ENCODE results near the gene TAGLN.
"Not testable (repeated sequence)": the region's sequence is repeated elsewhere in the genome, so short reads cannot be mapped to it uniquely, and the experiment has no call there.

TAGLN gene

GRCh38 chr11:117195258-117195657, 3.9 kb upstream of the TAGLN start:
- DNase-seq (ENCODE audit: extremely low read depth in 1 of 2, low read depth in 1 of 2), result no peak

GRCh38 chr11:117195761-117196160, 3.4 kb upstream of the TAGLN start:
- no peak for DNase-seq (ENCODE audit: extremely low read depth in 1 of 2, low read depth in 1 of 2)

DNA sequence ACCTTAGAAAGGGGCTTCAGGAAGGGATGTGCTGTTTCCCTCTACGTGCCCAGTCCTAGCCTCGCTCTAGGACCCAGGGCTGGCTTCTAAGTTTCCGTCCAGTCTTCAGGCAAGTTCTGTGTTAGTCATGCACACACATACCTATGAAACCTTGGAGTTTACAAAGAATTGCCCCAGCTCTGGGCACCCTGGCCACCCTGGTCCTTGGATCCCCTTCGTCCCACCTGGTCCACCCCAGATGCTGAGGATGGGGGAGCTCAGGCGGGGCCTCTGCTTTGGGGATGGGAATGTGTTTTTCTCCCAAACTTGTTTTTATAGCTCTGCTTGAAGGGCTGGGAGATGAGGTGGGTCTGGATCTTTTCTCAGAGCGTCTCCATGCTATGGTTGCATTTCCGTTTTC, 2.2 kb upstream of the TAGLN start:
- DNase-seq (ENCODE audit: extremely low read depth in 1 of 2, low read depth in 1 of 2), result no peak

DNA sequence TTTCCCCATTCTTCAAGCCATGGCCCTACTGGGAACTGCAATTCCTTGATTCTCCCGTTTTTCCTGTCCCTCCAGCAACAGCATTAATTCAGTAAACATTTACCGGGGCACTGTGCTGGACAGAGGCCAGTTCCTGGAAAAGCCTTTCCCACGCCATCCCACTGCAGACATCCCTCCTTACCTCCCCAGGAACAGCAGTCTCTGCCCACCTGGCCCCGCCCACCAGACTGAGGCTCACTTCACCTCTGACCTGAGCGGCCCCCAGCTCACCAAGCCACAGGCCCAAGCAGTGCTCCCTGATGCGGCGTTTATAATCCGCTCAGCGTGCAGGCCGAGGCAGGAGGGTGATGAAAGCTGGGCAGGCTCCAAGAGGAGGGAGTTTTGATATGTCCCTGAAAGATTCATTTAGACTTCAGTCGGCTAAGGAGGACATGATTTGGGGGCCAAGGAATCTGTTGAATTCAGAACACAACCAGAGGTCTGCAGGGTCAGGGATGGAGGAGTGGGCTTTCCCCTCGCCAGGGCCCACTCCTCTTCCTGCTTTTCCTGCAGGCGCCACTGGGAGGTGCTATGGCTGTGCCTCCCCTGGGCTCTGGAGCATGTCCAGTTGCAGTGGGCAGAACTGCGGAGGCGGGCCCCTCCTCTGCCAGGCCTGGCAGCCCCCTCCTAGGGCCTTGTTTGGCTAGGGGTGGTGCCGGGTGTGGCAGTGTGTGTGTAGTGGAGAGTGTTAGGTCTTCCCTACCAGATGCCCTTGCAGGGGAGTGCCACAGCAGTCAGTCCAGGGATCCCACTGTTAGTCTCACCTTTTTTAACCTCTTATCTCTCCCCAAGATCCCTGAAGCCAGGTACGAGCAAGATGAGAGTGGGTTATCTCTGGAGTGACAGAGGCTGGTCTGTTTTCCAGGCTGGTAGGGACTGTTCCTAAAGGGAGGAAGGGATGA, 1.4 kb upstream of the TAGLN start:
- DNase-seq (ENCODE audit: extremely low read depth in 1 of 2, low read depth in 1 of 2), result no peak

GRCh38 chr11:117198613-117199012, 557 bp upstream of the TAGLN start:
- no peak for DNase-seq (ENCODE audit: extremely low read depth in 1 of 2, low read depth in 1 of 2)

GRCh38 chr11:117199916-117200812, 994 bp downstream of the TAGLN start:
- DNase-seq (ENCODE audit: extremely low read depth in 1 of 2, low read depth in 1 of 2), result no peak

GRCh38 chr11:117200813-117201657, 1.9 kb downstream of the TAGLN start:
- DNase-seq (ENCODE audit: extremely low read depth in 1 of 2, low read depth in 1 of 2), result no peak

DNA sequence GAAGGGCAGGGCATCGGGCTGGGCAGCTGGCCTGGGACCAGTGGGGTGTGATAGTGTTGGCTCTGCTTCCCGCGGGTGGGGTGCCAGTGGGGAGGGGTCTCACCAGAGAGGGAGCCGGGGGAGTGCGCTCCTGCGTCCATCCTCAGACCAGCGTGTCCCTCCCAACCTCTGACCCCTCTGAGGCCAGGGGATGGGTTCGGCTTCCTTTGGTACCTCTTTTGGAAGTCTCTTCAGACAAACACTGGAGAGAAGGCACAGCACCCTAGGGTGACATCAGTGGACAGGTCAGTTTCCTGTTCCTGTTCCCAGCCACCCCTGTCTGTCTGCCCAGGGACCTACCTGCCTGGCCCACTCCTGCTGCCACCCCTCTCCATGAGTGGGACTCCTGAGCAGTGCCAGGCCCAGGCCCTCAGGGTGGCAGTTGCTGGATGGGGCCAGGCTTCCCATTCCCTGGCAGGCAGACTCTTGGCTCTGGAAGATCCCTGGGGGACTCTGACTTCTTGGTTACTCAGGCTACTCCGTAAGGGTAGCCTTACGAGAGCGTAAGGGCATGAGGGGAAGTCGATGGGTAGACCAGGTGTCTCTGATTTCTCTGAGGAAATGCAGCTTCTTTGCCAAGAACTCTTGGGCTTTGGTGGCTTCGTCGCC, 2.6 kb downstream of the TAGLN start:
- no peak for DNase-seq (ENCODE audit: extremely low read depth in 1 of 2, low read depth in 1 of 2)

DNA sequence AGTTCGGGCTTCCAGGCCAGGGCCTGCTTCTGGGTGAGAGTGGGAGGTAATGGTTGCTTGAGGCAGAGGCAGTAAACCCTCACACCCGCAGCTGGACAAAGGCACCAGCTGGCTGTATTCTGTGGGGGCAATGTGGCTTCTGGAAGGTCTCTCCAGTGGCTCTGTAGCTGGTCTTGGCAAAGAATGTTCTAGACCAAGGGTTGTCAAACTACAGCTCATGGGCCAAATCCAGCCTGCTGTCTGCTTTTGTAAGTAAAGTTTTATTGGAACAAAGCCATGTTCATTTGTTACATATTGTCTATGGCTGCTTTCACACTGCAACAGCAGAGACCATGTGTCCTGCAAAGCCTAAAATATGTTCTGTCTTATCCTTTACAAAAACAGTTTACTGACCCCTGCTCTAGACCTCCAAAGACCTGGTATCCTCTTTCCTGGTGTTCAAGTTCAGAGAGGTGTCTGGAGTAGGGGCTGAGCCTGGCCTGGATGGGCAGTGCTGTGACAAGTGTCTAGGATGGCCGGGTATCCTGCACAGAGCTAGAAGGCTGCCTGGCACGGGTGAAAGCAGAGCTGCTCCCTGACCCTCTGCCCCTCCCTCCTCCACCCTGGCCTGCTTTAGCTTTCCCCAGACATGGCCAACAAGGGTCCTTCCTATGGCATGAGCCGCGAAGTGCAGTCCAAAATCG, 3.4 kb downstream of the TAGLN start:
- no peak for DNase-seq (ENCODE audit: extremely low read depth in 1 of 2, low read depth in 1 of 2)

DNA sequence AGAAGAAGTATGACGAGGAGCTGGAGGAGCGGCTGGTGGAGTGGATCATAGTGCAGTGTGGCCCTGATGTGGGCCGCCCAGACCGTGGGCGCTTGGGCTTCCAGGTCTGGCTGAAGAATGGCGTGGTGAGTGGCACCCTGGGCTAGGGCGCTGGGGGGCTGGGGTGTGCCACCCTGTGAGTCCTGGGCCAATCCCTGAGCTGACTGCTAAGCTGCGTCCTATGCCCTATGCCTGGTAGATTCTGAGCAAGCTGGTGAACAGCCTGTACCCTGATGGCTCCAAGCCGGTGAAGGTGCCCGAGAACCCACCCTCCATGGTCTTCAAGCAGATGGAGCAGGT, 3.9 kb downstream of the TAGLN start:
- DNase-seq (ENCODE audit: extremely low read depth in 1 of 2, low read depth in 1 of 2), result no peak

GRCh38 chr11:117204283-117205080, 5.3 kb downstream of the TAGLN start:
- no peak for DNase-seq (ENCODE audit: extremely low read depth in 1 of 2, low read depth in 1 of 2)

DNA sequence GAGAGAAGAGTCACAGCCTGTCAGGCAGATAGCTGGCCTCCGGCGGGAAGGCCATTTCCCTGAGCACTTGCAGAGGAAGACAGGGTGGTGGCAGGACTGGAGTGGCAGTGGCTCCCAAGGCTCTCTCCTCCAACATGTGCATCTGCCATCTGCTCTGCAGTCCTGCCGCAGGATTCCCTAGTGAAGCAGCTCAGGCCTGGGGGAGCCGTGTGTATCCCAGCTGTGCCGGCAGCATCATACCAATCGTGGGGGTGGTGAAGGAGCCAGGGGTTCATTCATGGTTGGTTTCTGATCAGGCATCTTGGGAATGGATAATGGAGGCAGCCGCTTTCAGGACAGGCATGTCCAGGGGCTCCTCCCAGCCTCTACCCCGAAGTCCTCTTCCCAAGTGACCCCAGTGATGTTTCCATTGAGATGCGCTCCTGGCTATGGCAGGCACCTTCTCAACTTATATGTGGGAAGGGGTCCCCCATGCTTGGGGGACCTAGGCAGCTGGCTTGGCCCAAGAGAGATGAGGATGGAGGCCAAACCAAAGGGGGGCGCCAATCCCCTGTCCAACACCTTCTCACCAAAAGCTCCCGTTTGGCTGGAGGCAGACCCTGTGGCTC, 6.1 kb downstream of the TAGLN start:
- no peak for DNase-seq (ENCODE audit: extremely low read depth in 1 of 2, low read depth in 1 of 2)

- DNase-seq (ENCODE audit: extremely low read depth in 1 of 2, low read depth in 1 of 2), result not testable (repeated sequence)
These were observed 6.9 kb downstream of the TAGLN start for GRCh38 chr11:117206111-117206510.

DNA sequence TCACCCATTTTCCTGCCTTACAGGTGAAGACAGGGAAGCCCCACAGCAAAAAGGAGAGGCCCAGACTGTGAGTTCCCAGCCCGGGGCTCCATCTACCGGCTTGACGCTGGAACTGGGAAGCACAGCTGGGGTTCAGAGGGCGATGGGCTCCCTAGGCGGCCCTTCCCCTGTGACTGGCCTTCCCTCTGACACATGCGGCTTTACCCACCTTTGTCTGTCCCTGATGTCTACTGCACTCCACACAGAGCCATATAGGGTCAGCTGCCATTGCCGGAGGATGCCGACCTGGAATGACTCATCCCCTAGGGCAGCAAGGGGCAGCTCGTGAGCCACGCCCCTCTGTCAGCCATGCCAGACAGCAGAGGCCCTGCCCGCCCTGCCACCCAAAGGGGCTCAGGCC, 7.7 kb downstream of the TAGLN start:
- not testable (repeated sequence) for DNase-seq (ENCODE audit: extremely low read depth in 1 of 2, low read depth in 1 of 2)

DNA sequence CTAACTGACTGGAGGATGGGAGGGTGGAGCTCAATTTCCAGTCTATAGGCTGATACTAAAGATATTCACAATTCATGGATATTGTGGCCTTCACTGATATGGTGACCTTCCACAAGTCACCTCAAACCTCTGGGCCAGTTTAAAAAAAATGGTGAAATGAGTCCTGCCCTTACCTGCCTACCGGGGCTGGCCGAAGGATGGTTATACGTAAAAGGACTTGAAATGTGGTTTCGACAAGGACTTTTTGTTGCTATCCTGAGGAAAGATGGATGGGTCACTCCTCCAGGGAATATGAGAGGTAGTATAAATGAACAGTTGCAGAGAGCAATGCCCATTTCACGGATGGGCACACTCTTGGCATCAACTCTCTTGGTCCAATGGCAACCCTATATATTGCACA, 8.3 kb downstream of the TAGLN start:
- DNase-seq (ENCODE audit: extremely low read depth in 1 of 2, low read depth in 1 of 2), result not testable (repeated sequence)

DNA sequence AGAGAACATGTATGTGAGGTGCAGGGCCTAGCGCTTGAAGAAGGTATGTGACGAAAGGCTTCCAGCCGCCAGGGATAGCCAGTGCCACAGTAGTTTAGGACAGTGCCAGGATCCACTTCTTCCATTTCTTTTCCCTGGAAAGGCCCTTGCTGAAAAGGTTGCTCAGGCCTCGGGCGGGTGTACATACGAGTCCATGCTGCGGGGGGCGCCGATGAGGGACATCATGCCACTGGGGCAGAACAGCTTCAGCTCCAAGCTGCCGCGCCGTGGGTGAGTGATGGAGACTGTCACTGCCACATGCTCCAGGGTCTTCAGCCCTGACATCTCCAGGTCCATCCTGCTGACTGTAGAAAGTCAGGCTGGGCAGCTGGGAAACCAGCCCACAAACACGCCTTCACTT, 9.5 kb downstream of the TAGLN start:
- DNase-seq (ENCODE audit: extremely low read depth in 1 of 2, low read depth in 1 of 2), result not testable (repeated sequence)

DNA sequence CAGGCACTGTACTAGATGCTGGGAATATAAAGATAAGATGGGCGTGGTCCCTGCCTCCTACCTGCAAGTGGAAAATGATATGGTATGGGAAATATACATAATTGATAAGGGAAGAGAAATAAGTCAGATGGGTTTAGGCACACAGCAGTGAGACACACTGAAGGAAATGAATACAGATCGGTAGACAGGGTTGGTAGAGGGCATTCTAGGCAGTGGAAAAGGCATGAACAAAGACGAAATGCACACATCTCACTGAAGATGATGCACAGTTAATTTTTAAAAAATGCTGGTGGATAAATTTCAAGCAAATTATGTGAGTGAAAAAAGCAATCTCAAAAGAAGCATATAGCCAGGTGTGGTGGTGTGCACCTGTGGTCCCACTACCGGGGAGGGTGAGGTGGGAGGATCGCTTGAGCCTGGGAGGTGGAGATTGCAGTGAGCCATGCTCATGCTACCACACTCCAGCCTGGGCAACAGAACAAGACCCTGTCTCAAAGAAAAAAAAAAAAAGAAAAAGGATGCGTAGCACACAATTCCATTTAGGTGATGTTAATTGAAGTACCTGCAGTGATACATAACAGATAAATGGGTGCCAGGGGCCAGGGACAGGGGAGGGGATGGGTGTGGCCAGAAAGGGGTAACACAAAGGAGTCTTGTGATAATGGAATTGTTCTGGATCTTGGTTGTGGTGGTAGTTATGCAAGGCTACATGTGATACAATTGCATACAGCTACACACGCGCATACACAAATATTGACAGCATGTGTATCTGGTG, 10.4 kb downstream of the TAGLN start:
- DNase-seq (ENCODE audit: extremely low read depth in 1 of 2, low read depth in 1 of 2), result not testable (repeated sequence)

- no peak for DNase-seq (ENCODE audit: extremely low read depth in 1 of 2, low read depth in 1 of 2)
These were observed 11.4 kb downstream of the TAGLN start for GRCh38 chr11:117210620-117211019.

All from activated CD8-positive, alpha-beta memory T cell treated with anti-CD3 and anti-CD28 coated beads for 1 hour (primary cell).